ENCODE data around the gene ENDOV.
A peak's percentile ranks its signal among the peaks of the same experiment; 100 is the strongest.

The ENDOV gene

GRCh38 chr17:80414803-80415625 is at the start of gene ENDOV:
ENDOV (plus strand) TSS chr17:80415167; CDS start chr17:80415195, 28 bp downstream.
- DNase-seq, result peak; percentile 90 to 99 (median 98)

GRCh38 chr17:80365983-80366382 is 49.0 kb upstream of the ENDOV start:
- no peak for DNase-seq

DNA sequence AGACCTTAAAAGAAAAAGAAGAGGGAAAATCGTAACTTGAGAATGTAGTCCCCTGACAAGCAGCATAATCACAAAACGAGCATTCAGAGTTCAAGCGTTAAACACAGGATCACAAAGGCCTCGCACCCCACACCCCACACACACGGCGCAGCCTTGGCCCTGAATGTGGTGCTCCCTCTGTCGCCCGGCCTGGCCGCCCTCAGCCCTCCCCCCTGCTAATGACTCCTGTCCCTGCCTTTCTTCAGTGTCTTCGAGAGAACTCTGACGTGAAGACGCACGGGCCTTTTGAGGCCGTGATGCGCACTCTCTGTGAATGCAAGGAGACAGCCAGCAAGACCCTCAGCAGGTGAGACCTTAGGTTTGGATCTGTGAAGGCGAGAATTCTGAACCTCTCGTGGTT is 47.5 kb upstream of the ENDOV start:
- no peak for DNase-seq

DNA sequence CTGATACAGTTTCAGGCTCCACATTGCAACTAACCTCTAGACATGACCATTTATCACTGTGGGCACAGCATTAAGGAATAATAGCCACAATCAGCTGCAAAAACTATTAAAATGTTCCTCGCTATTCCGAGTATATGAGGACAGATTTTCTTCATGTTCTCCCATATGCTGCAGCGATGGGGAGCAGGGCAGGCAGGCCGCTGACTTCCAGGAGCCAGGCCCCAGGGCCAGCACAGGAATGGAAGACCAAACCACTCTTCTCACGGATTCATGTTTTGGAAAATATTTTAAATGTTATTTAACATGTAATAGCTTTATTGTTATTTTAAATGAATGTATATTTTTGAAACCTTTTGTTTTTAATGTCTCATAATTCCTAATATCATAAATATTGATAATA is 43.8 kb upstream of the ENDOV start:
- DNase-seq, result no peak

GRCh38 chr17:80372456-80372855 is 42.5 kb upstream of the ENDOV start:
- no peak for DNase-seq

DNA sequence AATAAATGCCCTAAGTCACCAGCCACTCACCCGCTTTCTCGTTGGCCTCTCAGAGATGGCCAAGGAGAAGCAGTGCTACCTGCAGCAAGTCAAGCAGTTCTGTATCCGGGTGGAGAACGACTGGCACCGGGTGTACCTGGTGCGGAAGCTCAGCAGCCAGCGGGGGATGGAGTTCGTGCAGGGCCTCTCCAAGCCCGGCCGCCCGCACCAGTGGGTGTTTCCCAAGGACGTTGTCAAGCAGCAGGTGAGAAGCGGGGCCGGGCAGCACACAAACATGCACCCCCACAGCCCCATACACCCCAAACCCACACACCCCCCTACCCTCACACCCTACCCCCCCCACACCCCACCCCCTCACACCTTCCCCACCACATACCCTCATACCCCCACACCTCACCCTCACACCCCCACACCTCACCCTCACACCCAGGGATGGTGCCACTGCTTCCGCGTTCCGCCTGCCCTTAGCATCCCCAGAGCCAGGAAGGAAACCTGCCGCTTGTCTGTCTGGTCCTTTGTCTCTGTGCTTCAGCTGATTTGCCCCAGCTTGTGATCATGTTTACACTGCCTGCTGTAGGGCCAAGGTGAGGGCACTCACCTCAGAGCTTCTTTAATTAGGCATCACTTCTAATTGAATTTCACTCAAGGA is 41.9 kb upstream of the ENDOV start:
- no peak for DNase-seq

DNA sequence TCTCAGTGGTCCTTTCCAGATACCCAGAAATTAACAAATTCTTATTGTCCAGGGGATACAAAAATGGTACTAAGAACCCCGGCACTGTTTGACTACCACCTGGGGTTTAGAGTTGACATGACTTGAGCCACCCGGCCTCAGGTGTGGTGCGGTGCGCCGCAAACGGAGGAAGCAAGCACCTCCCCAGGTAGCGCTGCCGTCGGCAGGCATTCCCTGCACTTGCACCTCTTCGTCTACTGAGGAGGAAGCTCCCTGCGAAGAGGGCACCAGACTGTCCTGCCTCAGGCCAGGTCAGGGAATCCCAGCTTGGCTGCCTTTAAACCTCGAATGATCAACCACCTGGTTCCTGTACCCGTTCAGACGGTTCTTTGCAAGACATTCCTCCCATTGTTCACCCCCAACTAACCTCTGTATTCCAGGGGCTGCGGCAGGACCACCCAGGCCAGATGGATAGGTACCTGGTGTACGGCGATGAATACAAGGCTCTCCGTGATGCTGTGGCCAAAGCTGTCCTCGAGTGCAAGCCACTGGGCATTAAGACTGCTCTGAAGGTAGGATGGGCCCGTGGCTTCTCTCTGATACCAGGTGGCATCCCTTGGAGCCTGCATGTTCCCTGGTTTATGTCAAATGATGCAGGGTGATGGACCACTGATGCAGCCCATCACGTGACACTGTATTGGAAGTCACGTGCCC is 40.8 kb upstream of the ENDOV start:
- DNase-seq, result no peak

DNA sequence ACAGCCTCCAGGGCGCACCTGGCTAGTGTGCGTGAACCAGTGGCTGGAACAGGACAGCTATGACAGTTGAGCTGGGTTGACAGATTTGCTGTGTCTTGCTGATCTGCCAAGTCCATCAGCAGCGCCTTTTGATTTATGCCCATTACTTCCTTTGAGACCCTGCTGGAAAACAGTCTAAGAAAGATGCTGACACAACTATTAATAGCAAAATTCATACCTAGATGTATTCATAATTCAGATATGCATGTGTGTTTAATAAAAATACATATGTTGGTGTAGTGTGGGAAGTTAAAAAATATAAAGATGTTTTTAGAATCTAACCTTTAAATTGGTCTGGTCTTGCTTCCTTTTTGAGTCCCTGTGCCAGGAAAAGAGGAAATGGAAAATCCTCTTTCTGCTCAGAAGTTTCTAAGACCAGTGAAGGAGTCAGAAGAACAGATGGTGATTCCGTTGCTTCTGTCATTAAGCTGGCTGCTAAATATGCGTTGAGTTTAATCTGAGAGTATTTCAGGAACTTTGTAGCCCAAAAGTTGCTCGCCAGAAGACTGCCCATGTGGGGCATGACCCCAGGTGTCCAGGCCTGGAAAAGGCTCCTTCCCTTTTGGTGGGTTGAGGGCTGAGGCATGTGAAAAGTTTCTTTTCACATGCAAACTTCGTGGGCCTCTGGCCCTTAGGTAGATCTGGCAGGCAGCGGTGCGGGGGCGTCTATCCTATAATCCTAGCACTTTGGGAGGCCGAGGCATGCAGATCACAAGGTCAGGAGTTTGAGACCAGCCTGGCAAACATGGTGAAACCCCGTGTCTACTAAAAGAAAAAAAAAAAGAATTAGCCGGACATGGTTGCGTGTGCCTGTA is 40.0 kb upstream of the ENDOV start:
- DNase-seq, result no peak

DNA sequence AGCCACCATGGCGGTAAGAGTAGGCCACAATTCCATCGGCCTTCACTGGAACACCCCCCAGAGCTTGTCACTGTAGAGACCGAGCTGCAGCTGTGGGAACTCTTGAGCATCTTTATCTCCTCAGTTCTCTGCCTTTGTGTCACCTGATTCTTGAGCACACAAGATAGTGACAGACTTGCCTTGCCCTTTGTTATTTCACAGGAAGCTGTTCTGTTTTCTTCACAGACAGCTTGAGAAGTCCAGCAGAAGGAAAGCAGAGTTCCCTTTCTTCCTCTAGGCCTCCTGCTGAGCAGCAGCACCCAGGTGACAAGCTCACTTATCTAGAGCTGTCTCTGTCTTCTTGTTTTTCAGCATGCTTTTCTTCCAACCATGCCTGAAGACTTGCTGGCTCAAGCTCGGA is 38.4 kb upstream of the ENDOV start:
- DNase-seq, result no peak

GRCh38 chr17:80377798-80378197 is 37.2 kb upstream of the ENDOV start:
- no peak for DNase-seq

DNA sequence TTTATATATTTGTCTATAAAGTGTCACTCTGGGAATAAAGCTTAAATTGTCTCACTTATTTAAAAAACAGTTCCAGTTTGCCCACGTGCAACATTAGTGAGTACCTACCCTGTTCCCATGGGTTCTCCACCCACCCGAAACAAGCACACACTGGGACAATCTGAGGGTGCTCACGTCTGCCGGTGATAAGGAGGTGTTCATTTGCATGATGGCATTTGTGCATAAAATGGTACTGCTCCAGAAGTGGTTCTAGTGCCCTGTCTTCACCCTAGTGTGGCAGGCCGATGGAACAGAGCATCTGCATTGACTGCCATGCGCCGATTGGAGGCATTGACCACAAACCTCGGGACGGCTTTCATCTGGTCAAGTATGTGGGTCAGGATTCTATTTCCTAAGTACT is 35.6 kb upstream of the ENDOV start:
- DNase-seq, result no peak

DNA sequence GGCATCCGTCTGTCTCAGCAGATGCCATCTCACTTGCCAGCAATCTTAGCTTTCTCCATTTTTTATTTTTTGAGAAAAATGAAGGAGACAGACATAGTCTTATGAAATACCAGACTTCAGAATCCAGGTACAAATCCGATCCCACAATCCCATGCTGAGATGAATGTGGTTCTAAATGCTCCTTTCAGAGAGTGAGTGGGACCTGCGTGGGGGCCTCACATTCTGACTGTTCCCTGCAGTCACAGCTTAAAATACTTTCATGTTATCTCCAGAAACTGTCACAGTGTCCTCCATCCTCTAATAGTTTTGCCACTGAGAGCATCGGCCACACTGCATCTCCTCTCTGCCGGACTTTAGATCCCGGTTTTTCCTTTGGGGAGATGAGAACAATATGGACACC is 34.9 kb upstream of the ENDOV start:
- DNase-seq, result no peak

DNA sequence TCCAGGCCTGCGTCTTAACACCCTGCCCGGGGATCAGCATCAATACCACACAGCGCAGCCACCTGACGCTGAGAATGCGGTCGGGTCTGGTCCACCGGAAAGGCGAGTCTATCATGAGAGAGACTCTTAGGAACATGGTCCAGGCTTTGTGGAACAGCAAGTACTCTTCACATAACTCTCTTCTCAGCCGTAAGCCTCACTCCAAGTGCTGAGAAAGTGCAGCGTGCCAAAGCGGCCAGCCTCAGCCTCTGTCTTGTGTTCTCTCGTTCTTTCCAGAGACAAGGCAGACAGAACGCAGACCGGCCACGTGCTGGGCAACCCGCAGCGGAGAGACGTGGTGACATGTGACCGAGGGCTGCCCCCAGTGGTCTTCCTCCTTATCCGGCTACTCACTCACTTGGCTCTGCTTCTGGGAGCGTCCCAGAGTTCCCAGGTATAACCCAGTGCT is 34.4 kb upstream of the ENDOV start:
- no peak for DNase-seq

DNA sequence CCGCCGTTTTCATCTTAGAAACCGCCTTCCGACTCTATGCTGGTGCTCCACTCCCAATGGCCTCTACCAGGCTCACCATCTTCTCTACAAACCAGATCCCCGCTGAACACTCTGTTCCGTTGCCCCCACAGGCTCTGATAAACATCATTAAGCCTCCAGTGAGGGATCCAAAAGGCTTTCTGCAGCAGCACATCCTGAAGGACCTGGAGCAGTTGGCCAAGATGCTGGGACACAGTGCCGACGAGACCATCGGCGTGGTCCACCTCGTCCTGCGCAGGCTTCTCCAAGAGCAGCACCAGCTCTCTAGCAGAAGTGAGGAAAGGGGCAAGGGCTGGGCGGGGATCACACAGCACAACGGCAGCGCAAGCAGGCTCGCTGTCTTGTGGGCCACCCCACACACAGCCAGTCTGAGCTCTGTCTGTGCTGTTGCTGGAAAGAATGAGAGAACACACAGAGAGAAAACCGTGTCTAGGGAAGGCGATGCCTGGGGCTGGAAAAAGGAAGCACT is 33.5 kb upstream of the ENDOV start:
- no peak for DNase-seq

- no peak for DNase-seq
Measured at GRCh38 chr17:80382446-80382845, 32.5 kb upstream of the ENDOV start.

DNA sequence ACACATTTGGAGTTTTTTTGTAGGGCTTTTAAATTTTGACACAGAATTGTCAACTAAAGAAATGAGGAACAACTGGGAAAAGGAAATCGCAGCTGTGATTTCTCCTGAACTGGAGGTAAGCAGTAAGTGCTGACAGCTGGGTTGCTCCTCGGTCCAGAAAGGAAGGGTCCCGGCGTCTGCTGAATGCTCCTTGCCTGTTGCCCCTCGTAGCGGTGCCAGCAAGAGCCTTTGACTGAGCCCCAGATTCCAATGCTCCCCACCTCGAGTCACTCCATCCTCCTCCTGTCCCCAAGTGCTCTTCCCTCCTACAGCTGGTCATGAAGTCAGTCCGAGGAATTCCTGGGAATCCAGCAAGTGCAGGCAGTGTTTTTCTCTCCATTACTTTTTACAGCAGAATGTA is 32.0 kb upstream of the ENDOV start:
- DNase-seq, result no peak

- DNase-seq, result no peak
Measured at GRCh38 chr17:80384078-80384960, 30.6 kb upstream of the ENDOV start.

DNA sequence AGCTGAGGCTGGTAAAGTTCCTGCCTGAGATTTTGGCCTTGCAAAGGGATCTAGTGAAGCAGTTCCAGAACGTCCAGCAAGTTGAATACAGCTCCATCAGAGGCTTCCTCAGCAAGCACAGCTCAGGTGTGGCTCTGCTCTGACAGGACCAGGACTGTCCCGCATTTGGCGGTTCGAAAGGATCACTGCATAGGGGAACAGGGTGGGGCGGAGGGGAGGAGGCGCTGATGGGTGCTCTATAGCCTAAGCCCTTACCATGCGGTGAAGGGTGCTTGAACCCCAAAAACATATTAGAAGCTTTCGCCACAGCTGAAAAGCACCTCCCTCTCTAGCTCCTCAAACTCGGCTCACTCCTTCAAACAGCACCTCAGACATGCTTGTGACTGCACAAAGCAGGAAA is 29.9 kb upstream of the ENDOV start:
- DNase-seq, result no peak

DNA sequence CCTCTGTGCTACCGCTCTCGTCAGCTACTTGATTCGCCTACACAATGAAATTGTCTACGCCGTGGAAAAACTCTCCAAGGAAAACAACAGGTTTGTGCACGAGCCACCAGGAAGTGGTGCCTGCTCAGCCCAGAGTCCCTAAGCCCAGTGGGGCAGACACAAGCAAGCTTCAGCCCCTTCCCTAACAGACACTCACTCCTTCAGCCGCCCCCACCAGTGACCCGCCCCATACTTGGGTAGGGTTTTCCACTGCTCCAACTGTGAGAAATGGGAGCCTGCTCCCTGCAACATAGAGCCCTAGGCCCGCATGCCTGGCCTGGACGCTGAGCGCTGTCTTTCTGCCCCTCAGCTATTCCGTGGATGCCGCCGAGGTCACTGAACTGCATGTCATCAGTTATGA is 28.6 kb upstream of the ENDOV start:
- no peak for DNase-seq

DNA sequence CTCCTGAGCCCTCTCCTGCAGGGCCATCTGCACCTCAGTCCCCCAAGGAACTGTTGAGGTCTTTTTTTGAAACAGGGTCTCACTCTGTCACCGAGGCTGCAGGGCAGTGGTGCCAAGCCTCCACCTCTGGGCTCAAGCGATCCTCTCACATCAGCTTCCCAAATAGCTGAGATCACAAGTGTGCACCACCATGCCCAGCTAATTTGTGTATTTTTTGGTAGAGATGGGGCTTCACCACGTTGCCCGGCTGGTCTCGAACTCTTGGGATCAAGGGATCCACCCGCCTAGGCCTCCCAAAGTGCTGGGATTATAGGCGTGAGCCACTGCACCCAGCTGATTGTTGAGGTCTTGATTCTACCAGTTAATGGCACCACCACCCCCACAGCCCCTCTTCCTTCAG is 27.9 kb upstream of the ENDOV start:
- no peak for DNase-seq

DNA sequence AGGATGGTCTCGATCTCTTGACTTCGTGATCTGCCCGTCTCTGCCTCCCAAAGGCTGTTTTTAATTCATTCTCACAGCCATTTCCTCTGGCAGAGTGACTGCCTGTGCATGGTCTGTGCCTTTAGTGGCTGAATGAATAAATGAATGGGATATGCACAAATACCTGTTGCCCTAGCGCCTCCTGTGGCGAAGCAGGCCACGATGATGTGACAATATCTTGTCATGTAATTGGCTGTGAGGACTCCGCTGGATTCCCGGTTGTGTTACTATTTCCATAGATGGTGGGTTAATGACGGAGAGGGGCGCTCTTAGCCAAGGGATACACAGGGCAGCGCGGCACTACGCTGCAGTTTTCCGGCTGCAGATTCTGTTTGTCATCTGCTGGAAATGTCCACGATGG is 26.8 kb upstream of the ENDOV start:
- no peak for DNase-seq

DNA sequence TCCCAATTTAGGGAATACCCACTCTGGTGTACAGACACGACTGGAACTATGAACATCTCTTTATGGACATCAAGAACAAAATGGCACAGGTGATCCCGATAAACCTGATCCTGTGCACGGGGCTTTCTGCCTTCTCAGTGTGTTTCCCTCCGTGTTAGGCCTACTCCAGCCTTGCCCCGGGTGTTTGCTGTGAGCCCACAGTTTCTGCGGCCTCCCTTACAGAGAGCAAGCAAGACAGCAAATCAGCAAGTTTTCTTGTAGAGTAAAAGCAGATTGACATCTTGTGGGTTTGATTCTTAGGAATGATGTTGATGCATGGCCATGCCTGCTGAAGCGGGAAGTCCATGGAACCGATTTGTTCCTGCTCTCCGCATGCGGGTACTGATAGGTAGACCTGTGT is 26.4 kb upstream of the ENDOV start:
- DNase-seq, result no peak

Measured in NCI-H1417 (cell line).